Muscle layer of colon (tissue), 2 donors: Measurements from ENCODE around the gene HSF2.
A peak's percentile ranks its signal among the peaks of the same experiment; 100 is the strongest.
"Not testable (repeated sequence)": the region's sequence is repeated elsewhere in the genome, so short reads cannot be mapped to it uniquely, and the experiment has no call there.

ENCODE experiments used
- H3K27ac ChIP-seq: one replicate; pipeline ENCODE4 v1.7.0; 2013; ENCODE audit warnings: low read depth, mild to moderate bottlenecking, low read length, moderate library complexity
- H3K27me3 ChIP-seq, 2 donors: one replicate each; pipeline ENCODE4 v1.7.0; 2013; ENCODE audit warnings: low read length in 2 of 2, mild to moderate bottlenecking in 2 of 2; ENCODE audit not compliant: insufficient read depth in 2 of 2, control insufficient read depth in 1 of 2
- H3K36me3 ChIP-seq: one replicate; pipeline ENCODE4 v1.7.0; 2013; ENCODE audit warnings: mild to moderate bottlenecking, low read length; ENCODE audit not compliant: insufficient read depth
- H3K4me1 ChIP-seq: one replicate; pipeline ENCODE4 v1.7.0; 2013; ENCODE audit warnings: mild to moderate bottlenecking, low read length; ENCODE audit not compliant: insufficient read depth
- H3K4me3 ChIP-seq, 2 donors: one replicate each; pipeline ENCODE4 v1.7.0; 2013; ENCODE audit warnings: low read length in 2 of 2, low read depth in 1 of 2, mild to moderate bottlenecking in 1 of 2, moderate library complexity in 1 of 2
- H3K9ac ChIP-seq: one replicate; pipeline ENCODE4 v1.7.0; 2013; ENCODE audit warnings: low read length
- H3K9me3 ChIP-seq: one replicate; pipeline ENCODE4 v1.7.0; 2013; ENCODE audit warnings: mild to moderate bottlenecking, low read length
- donor health status: abdominal sarcoma.
- donor health status: Adenocarcinoma of cecum.

Gene HSF2

GRCh38 chr6:122455116-122455515, 55.7 kb downstream of the HSF2 start:
- not testable (repeated sequence) for H3K27me3 ChIP-seq, H3K4me3 ChIP-seq, H3K27ac ChIP-seq, H3K9me3 ChIP-seq, H3K9ac ChIP-seq
- peaks cover 19% of the 10 kb centered on the region for H3K4me1 ChIP-seq
- H3K36me3 ChIP-seq: peaks cover 51% of the 10 kb centered on the region

GRCh38 chr6:122458087-122458486, 58.6 kb downstream of the HSF2 start:
- Histone ChIP-seq H3K4me1 (peaks cover 28% of the 10 kb centered on the region), H3K36me3 (peaks cover 27% of the 10 kb centered on the region), H3K9ac (no peak overlapping the region), H3K9me3 (no peaks in the 10 kb centered on the region), H3K27ac (no peak overlapping the region), H3K27me3 (no peaks in the 10 kb centered on the region), H3K4me3 (no peak overlapping the region)

- H3K27me3 ChIP-seq: no peaks in the 10 kb centered on the region
- peaks cover 28% of the 10 kb centered on the region for H3K4me1 ChIP-seq
- no peak overlapping the region for H3K9ac ChIP-seq
- H3K27ac ChIP-seq: no peak overlapping the region
- H3K36me3 ChIP-seq: peaks cover 17% of the 10 kb centered on the region
- H3K4me3 ChIP-seq: no peak overlapping the region
- no peaks in the 10 kb centered on the region for H3K9me3 ChIP-seq
These were observed 59.8 kb downstream of the HSF2 start for GRCh38 chr6:122459240-122459639.

- not testable (repeated sequence) for H3K4me3 ChIP-seq, H3K27ac ChIP-seq, H3K27me3 ChIP-seq, H3K9ac ChIP-seq, H3K9me3 ChIP-seq
- H3K36me3 ChIP-seq: peaks cover 10% of the 10 kb centered on the region
- peaks cover 28% of the 10 kb centered on the region for H3K4me1 ChIP-seq
These were observed 60.5 kb downstream of the HSF2 start for GRCh38 chr6:122459865-122460416.

- H3K9me3 ChIP-seq: no peaks in the 10 kb centered on the region
- no peaks in the 10 kb centered on the region for H3K27me3 ChIP-seq
- H3K4me3 ChIP-seq: no peak overlapping the region
- H3K36me3 ChIP-seq: peaks cover 7% of the 10 kb centered on the region
- H3K27ac ChIP-seq: no peak overlapping the region
- peaks cover 28% of the 10 kb centered on the region for H3K4me1 ChIP-seq
- no peak overlapping the region for H3K9ac ChIP-seq
These were observed 62.4 kb downstream of the HSF2 start for GRCh38 chr6:122461885-122462284.

GRCh38 chr6:122471107-122472021, 71.9 kb downstream of the HSF2 start, which contains the start of gene SERINC1:
Gene SERINC1 (minus strand): TSS chr6:122471807. CDS start chr6:122471737, 70 bp downstream.
- Histone ChIP-seq H3K4me1 (peaks cover 9% of the 10 kb centered on the region), H3K9ac (peak within 1 kb of the TSS; percentile 97), H3K27ac (peak within 1 kb of the TSS; percentile 97), H3K27me3 (no peaks in the 10 kb centered on the region), H3K9me3 (no peaks in the 10 kb centered on the region), H3K36me3 (peaks cover 4% of the 10 kb centered on the region), H3K4me3 (peak within 1 kb of the TSS; percentile 95 to 98)

GRCh38 chr6:122472022-122472340, 72.5 kb downstream of the HSF2 start:
- no peaks in the 10 kb centered on the region for H3K9me3 ChIP-seq
- H3K27ac ChIP-seq: peak overlapping the region; percentile 97
- H3K4me1 ChIP-seq: peaks cover 9% of the 10 kb centered on the region
- no peaks in the 10 kb centered on the region for H3K36me3 ChIP-seq
- peak overlapping the region; percentile 95 to 98 for H3K4me3 ChIP-seq
- peak overlapping the region; percentile 97 for H3K9ac ChIP-seq
- no peaks in the 10 kb centered on the region for H3K27me3 ChIP-seq

GRCh38 chr6:122476131-122476530, 76.7 kb downstream of the HSF2 start:
- no peak overlapping the region for H3K27ac ChIP-seq
- H3K4me3 ChIP-seq: no peak overlapping the region
- H3K4me1 ChIP-seq: no peaks in the 10 kb centered on the region
- no peaks in the 10 kb centered on the region for H3K27me3 ChIP-seq
- H3K36me3 ChIP-seq: no peaks in the 10 kb centered on the region
- no peak overlapping the region for H3K9ac ChIP-seq
- no peaks in the 10 kb centered on the region for H3K9me3 ChIP-seq

- no peaks in the 10 kb centered on the region for H3K4me1 ChIP-seq
- H3K9ac ChIP-seq: no peak overlapping the region
- no peak overlapping the region for H3K27ac ChIP-seq
- no peak overlapping the region for H3K4me3 ChIP-seq
- no peaks in the 10 kb centered on the region for H3K36me3 ChIP-seq
- H3K27me3 ChIP-seq: no peaks in the 10 kb centered on the region
- H3K9me3 ChIP-seq: no peaks in the 10 kb centered on the region
These were observed 83.3 kb downstream of the HSF2 start for GRCh38 chr6:122482750-122483080.
